HepG2 (cell line): ENCODE measurements around the gene COQ7. TPM values are rescaled to one million over a fixed set of nuclear protein-coding genes. Genes with fewer than 3 reads are reported as not detected.

Experiments
- AHR ChIP-seq: IDR thresholded peaks from 2 replicates; pipeline ENCODE4 v1.6.1; 2018; ENCODE audit warnings: missing genetic modification reagents, missing compliant biosample characterization
- ASH2L ChIP-seq: fragments of 300-600, 200-600 bp; sonication (generic); IDR thresholded peaks from 2 replicates; pipeline ENCODE4 v1.7.0; 2017; ENCODE audit warnings: low read depth, mild to moderate bottlenecking, moderate library complexity, mixed read lengths, low read length; ENCODE audit not compliant: insufficient read length
- CBX1 ChIP-seq: IDR thresholded peaks from one replicate; pipeline ENCODE4 v1.6.1; 2016; ENCODE audit warnings: antibody characterized with exemption, low read depth
- ESRRA ChIP-seq: sonication (generic); formaldehyde crosslinking; IDR thresholded peaks from 2 replicates; pipeline ENCODE4 v1.5.1; 2020; ENCODE audit warnings: mild to moderate bottlenecking, low read depth, missing genetic modification reagents
- FOXA3 ChIP-seq: IDR thresholded peaks from 2 replicates; pipeline ENCODE4 v1.6.1; 2016; ENCODE audit warnings: missing genetic modification reagents, missing compliant biosample characterization
- KLF9 ChIP-seq: IDR thresholded peaks from 2 replicates; pipeline ENCODE4 v1.6.1; 2016; ENCODE audit warnings: low read depth
- MAFG ChIP-seq: sonication (generic); formaldehyde crosslinking; IDR thresholded peaks from 2 replicates; pipeline ENCODE4 v1.5.1; 2020; ENCODE audit warnings: mild to moderate bottlenecking, missing genetic modification reagents
- MTF1 ChIP-seq: sonication (generic); formaldehyde crosslinking; IDR thresholded peaks from 2 replicates; pipeline ENCODE4 v1.5.0; 2020; ENCODE audit warnings: missing genetic modification reagents
- PPARG ChIP-seq: conservative IDR thresholded peaks from 2 replicates; pipeline ENCODE4 v1.6.1; 2016; ENCODE audit warnings: missing biosample characterization, missing genetic modification reagents
- SALL1 ChIP-seq: sonication (generic); formaldehyde crosslinking; IDR thresholded peaks from 2 replicates; pipeline ENCODE4 v1.8.0; 2022; ENCODE audit warnings: mild to moderate bottlenecking, missing genetic modification reagents
- SETDB1 ChIP-seq: sonication (generic); formaldehyde crosslinking; IDR thresholded peaks from 2 replicates; pipeline ENCODE4 v1.5.1; 2020; ENCODE audit warnings: missing genetic modification reagents, mild to moderate bottlenecking, borderline replicate concordance
- SP140L ChIP-seq: sonication (generic); formaldehyde crosslinking; IDR thresholded peaks from 2 replicates; pipeline ENCODE4 v1.4.0; 2020; ENCODE audit warnings: missing genetic modification reagents, borderline replicate concordance
- SYNCRIP ChIP-seq: fragments of 200-400 bp; formaldehyde crosslinking; IDR thresholded peaks from 2 replicates; pipeline ENCODE4 v1.6.1; 2018; ENCODE audit warnings: mild to moderate bottlenecking, low read depth, low read length; ENCODE audit not compliant: insufficient read depth
- TOPORS ChIP-seq: sonication (generic); formaldehyde crosslinking; IDR thresholded peaks from 2 replicates; pipeline ENCODE4 v1.8.0; 2023; ENCODE audit warnings: mild to moderate bottlenecking, missing genetic modification reagents
- ZNF230 ChIP-seq: sonication (generic); formaldehyde crosslinking; IDR thresholded peaks from 2 replicates; pipeline ENCODE4 v1.4.0; 2020; ENCODE audit warnings: mild to moderate bottlenecking, missing genetic modification reagents
- ZNF441 ChIP-seq: sonication (generic); formaldehyde crosslinking; IDR thresholded peaks from 2 replicates; pipeline ENCODE4 v1.7.0; 2021; ENCODE audit warnings: missing genetic modification reagents, borderline replicate concordance
- ZNF782 ChIP-seq: sonication (generic); formaldehyde crosslinking; IDR thresholded peaks from 2 replicates; pipeline ENCODE4 v1.4.0; 2020; ENCODE audit warnings: missing genetic modification reagents, mild to moderate bottlenecking, borderline replicate concordance
- polyA plus RNA-seq, 8 experiments: library from polyadenylated mRNA; depleted of rRNA in 3 of 8; stranded (reverse) in 7 of 8; unstranded in 1 of 8; fragments of >200 nt; fragmentation: Illumina TruSeq in 4 of 8; extraction: Trizol in 4 of 8; gene quantifications; 2 replicates each; pipeline versions ENCODE4 v1.2.1 to v1.2.3, GENCODE V29; 2011 to 2016; ENCODE audit warnings: low read depth in 4 of 8, missing spikeins in 1 of 8, mixed read lengths in 1 of 8; ENCODE audit not compliant: insufficient read depth in 1 of 8
- total RNA-seq, 5 experiments: library from RNA; depleted of rRNA; stranded (reverse); fragments of >200 nt; fragmentation: Illumina TruSeq; extraction: Trizol; gene quantifications; 2 replicates each; pipeline ENCODE4 v1.2.3, GENCODE V29; 2016; ENCODE audit warnings: low read depth in 1 of 5
- TF ChIP-seq, protein P1 (sequence below): sonication (generic); formaldehyde crosslinking; IDR thresholded peaks from 2 replicates; pipeline ENCODE4 v1.5.1; 2020; ENCODE audit warnings: mild to moderate bottlenecking, missing genetic modification reagents, borderline replicate concordance
- TF ChIP-seq, protein P2 (sequence below): sonication (generic); formaldehyde crosslinking; IDR thresholded peaks from 2 replicates; pipeline ENCODE4 v1.8.0; 2022; ENCODE audit warnings: missing genetic modification reagents, mild to moderate bottlenecking, inconsistent platforms, borderline replicate concordance
- TF ChIP-seq, protein P3 (sequence below): sonication (generic); formaldehyde crosslinking; IDR thresholded peaks from 2 replicates; pipeline ENCODE4 v1.4.0; 2020; ENCODE audit warnings: mild to moderate bottlenecking, missing genetic modification reagents
- TF ChIP-seq, protein P4 (sequence below): sonication (generic); formaldehyde crosslinking; IDR thresholded peaks from 2 replicates; pipeline ENCODE4 v1.4.0; 2020; ENCODE audit warnings: missing genetic modification reagents

Gene COQ7
- total and polyA plus RNA-seq, 2 of the 13 experiments (the other 11 are each of a cell fraction or from before 2014, with no cell fraction given): 20.1 to 45.7 TPM

DNA sequence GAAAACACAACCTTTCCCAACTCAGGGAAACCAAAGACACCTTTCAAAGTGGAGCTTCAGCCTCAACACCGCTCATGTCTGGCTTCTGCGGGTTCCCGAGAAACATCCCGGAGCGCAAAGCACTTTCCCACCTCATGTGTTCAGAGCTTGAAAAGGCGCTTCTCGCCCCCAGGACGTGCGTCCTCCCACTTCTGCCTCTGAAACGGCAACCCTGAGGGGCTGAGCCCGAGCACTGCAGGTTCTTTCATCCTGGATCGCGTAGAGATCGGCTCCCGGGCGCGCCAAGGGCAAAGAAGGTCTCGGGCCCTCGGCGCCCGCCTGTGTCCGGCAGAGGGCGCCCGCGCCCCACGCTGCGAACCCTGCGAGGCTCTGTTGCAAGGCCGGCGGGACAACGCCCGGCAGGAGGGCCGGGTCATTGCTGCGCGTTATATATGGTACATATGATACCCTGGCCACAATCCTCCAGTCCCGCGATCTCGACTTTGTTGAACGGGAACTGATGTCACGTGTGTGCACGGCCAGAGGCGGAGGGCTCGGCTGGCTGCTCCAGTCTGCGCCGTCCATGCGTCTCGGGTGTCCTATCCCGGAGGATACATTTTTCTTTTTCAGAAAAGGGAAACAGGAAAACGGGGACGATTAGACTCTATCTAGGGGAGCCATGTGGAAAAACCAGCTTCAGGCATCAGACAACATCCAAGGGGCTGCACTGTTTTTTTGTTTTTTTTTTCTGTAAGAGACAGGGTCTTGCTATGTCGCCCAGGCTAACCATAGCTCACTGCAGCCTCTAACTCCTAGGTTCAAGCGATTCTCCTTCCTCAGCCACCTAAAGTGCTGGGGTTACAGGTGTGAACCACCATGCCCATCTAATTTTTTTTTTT is 19.1 kb downstream of the COQ7 start (continued):
- TF ChIP-seq SYNCRIP (no peak), SP140L (CRISPR knock-in tag) (no peak), MAFG (CRISPR knock-in tag) (no peak), FOXA3 (CRISPR knock-in tag) (peak; percentile 72), KLF9 (CRISPR knock-in tag) (peak; percentile 29; the same call in 1 of the 2 replicates), ASH2L (peak; percentile 60), SALL1 (CRISPR knock-in tag) (peak; percentile 94), ESRRA (CRISPR knock-in tag) (peak; percentile 99), ZNF441 (peak; percentile 61; the same call in 1 of the 2 replicates), CBX1 (peak; percentile 78), SETDB1 (CRISPR knock-in tag) (no peak), MTF1 (peak; percentile 54; the same call in 1 of the 2 replicates), PPARG (peak; percentile 73), ZNF782 (CRISPR knock-in tag) (peak; percentile 97; the same call in 1 of the 2 replicates), ZNF230 (CRISPR knock-in tag) (peak; percentile 95), AHR (CRISPR knock-in tag) (peak; percentile 85), TOPORS (CRISPR knock-in tag) (0 out of 2 replicates have a peak, but pooled peaks have one; percentile 74)
- TF ChIP-seq, protein P1, sequence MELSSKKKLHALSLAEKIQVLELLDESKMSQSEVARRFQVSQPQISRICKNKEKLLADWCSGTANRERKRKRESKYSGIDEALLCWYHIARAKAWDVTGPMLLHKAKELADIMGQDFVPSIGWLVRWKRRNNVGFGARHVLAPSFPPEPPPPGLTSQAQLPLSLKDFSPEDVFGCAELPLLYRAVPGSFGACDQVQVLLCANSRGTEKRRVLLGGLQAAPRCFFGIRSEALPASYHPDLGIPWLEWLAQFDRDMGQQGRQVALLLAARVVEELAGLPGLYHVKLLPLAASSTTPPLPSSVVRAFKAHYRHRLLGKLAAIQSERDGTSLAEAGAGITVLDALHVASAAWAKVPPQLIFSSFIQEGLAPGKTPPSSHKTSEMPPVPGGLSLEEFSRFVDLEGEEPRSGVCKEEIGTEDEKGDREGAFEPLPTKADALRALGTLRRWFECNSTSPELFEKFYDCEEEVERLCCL: no peak
- TF ChIP-seq, protein P2, sequence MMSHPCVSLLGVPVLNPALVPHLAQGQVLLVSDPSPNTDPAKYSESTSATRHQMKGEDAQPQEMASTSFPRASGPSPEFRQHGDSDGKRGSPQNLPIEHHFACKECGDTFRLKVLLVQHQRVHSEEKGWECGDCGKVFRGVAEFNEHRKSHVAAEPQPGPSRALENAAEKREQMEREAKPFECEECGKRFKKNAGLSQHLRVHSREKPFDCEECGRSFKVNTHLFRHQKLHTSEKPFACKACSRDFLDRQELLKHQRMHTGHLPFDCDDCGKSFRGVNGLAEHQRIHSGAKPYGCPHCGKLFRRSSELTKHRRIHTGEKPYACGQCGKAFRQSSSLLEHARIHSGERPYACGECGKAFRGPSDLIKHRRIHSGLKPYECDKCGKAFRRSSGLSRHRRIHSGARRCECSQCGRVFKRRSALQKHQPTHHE (CRISPR knock-in tag): peak; percentile 86
- TF ChIP-seq, protein P3, sequence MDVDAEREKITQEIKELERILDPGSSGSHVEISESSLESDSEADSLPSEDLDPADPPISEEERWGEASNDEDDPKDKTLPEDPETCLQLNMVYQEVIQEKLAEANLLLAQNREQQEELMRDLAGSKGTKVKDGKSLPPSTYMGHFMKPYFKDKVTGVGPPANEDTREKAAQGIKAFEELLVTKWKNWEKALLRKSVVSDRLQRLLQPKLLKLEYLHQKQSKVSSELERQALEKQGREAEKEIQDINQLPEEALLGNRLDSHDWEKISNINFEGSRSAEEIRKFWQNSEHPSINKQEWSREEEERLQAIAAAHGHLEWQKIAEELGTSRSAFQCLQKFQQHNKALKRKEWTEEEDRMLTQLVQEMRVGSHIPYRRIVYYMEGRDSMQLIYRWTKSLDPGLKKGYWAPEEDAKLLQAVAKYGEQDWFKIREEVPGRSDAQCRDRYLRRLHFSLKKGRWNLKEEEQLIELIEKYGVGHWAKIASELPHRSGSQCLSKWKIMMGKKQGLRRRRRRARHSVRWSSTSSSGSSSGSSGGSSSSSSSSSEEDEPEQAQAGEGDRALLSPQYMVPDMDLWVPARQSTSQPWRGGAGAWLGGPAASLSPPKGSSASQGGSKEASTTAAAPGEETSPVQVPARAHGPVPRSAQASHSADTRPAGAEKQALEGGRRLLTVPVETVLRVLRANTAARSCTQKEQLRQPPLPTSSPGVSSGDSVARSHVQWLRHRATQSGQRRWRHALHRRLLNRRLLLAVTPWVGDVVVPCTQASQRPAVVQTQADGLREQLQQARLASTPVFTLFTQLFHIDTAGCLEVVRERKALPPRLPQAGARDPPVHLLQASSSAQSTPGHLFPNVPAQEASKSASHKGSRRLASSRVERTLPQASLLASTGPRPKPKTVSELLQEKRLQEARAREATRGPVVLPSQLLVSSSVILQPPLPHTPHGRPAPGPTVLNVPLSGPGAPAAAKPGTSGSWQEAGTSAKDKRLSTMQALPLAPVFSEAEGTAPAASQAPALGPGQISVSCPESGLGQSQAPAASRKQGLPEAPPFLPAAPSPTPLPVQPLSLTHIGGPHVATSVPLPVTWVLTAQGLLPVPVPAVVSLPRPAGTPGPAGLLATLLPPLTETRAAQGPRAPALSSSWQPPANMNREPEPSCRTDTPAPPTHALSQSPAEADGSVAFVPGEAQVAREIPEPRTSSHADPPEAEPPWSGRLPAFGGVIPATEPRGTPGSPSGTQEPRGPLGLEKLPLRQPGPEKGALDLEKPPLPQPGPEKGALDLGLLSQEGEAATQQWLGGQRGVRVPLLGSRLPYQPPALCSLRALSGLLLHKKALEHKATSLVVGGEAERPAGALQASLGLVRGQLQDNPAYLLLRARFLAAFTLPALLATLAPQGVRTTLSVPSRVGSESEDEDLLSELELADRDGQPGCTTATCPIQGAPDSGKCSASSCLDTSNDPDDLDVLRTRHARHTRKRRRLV: no peak
- TF ChIP-seq, protein P4, sequence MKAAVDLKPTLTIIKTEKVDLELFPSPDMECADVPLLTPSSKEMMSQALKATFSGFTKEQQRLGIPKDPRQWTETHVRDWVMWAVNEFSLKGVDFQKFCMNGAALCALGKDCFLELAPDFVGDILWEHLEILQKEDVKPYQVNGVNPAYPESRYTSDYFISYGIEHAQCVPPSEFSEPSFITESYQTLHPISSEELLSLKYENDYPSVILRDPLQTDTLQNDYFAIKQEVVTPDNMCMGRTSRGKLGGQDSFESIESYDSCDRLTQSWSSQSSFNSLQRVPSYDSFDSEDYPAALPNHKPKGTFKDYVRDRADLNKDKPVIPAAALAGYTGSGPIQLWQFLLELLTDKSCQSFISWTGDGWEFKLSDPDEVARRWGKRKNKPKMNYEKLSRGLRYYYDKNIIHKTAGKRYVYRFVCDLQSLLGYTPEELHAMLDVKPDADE: 0 out of 2 replicates have a peak, but pooled peaks have one; percentile 46
